Loucy (cell line): Measurements from ENCODE around the gene ACSL5.

Experiments used
- CTCF ChIP-seq: fragments of 200-600 bp; sonication (generic); conservative IDR thresholded peaks from 2 replicates; pipeline ENCODE4 v1.5.1; 2014; ENCODE audit warnings: mild to moderate bottlenecking, antibody characterized with exemption, low read length
- EZH2phosphoT487 ChIP-seq: fragments of 200-600 bp; IDR thresholded peaks from 2 replicates; pipeline ENCODE4 v1.6.1; 2018; ENCODE audit warnings: antibody characterized with exemption, mild to moderate bottlenecking, moderate library complexity, borderline replicate concordance

GRCh38 chr10:112471878-112472487 lies 98.1 kb downstream of the ACSL5 start:
- TF ChIP-seq CTCF (peak; percentile 81), EZH2phosphoT487 (no peak)
